HT1080 (cell line): ENCODE data around the gene PRELID1. TPM values are rescaled to one million over a fixed set of nuclear protein-coding genes. Genes with fewer than 3 reads are reported as not detected.

Source experiments
- DNase-seq: peaks from one replicate; pipeline ENCODE4 v3.0.0-alpha.2; 2015; ENCODE audit warnings: low read depth
- total RNA-seq: library from RNA; depleted of rRNA; stranded (reverse); fragments of >200 nt; shearing (Covaris generic); gene quantifications from 2 replicates; pipeline ENCODE4 v1.2.3, GENCODE V29; 2014; rRNA removed

Gene PRELID1
- total RNA-seq, 1 experiment from 2014 or later: 633 TPM

- no peak for DNase-seq
Observed at GRCh38 chr5:177355868-177356168, 52.2 kb downstream of the PRELID1 start.

Other genes starting within 250 kb of the PRELID1 start
- gene FGFR4, start 216.9 kb upstream of the PRELID1 start, total RNA-seq: 2.2 and 3.4 TPM in 2 replicates
- 14.3 and 18.3 TPM in 2 replicates for gene NSD1, start 170.0 kb upstream of the PRELID1 start, total RNA-seq
- gene RAB24, start 80 bp upstream of the PRELID1 start, total RNA-seq: 31.2 and 31.5 TPM in 2 replicates
- 22.3 and 24.6 TPM in 2 replicates for gene MXD3, start 8.1 kb downstream of the PRELID1 start, total RNA-seq
- gene LMAN2, start 47.9 kb downstream of the PRELID1 start, total RNA-seq: 213 and 237 TPM in 2 replicates
- gene RGS14, start 54.1 kb downstream of the PRELID1 start, total RNA-seq: 27.7 and 29.8 TPM in 2 replicates
- gene SLC34A1, start 80.6 kb downstream of the PRELID1 start, total RNA-seq: 0.10 and 0.34 TPM in 2 replicates
- not detected in 2 replicates for gene PFN3, start 96.9 kb downstream of the PRELID1 start, total RNA-seq
- gene F12, start 105.8 kb downstream of the PRELID1 start, total RNA-seq: 8.5 and 15.2 TPM in 2 replicates
- 42.3 and 46.2 TPM in 2 replicates for gene GRK6, start 122.9 kb downstream of the PRELID1 start, total RNA-seq
- 34.3 and 43.4 TPM in 2 replicates for gene PRR7, start 143.0 kb downstream of the PRELID1 start, total RNA-seq
- gene DBN1, start 169.8 kb downstream of the PRELID1 start, total RNA-seq: 108 and 118 TPM in 2 replicates
- gene PDLIM7, start 193.8 kb downstream of the PRELID1 start, total RNA-seq: 262 and 269 TPM in 2 replicates
- 2.3 and 4.4 TPM in 2 replicates for gene DOK3, start 206.0 kb downstream of the PRELID1 start, total RNA-seq
- 131 and 135 TPM in 2 replicates for gene DDX41, start 213.2 kb downstream of the PRELID1 start, total RNA-seq